HG02623 (cell line): Measurements from ENCODE around the gene ITPR1.

Experiments
- ATAC-seq: cut with Tn5 transposase; IDR thresholded peaks from one replicate; pipeline ENCODE4 v1.9.1; 2021; ENCODE audit warnings: moderate library complexity; ENCODE audit not compliant: unreplicated experiment

The ITPR1 gene

GRCh38 chr3:4799266-4800256, 306.4 kb downstream of the ITPR1 start:
- no peak for ATAC-seq

- ATAC-seq, result no peak
Observed at GRCh38 chr3:4800595-4800994, 307.4 kb downstream of the ITPR1 start.

GRCh38 chr3:4801892-4802291, 308.7 kb downstream of the ITPR1 start:
- ATAC-seq, result no peak

- no peak for ATAC-seq
Observed at GRCh38 chr3:4802903-4803302, 309.8 kb downstream of the ITPR1 start.

GRCh38 chr3:4804161-4805058, 311.3 kb downstream of the ITPR1 start:
- no peak for ATAC-seq

- no peak for ATAC-seq
Observed at GRCh38 chr3:4805662-4806061, 312.5 kb downstream of the ITPR1 start.

GRCh38 chr3:4806535-4807108, 313.5 kb downstream of the ITPR1 start:
- no peak for ATAC-seq

- ATAC-seq, result no peak
Observed at GRCh38 chr3:4807381-4808280, 314.5 kb downstream of the ITPR1 start.

- ATAC-seq, result no peak
Observed at GRCh38 chr3:4808637-4809036, 315.5 kb downstream of the ITPR1 start.

GRCh38 chr3:4809922-4810321, 316.8 kb downstream of the ITPR1 start:
- ATAC-seq, result no peak

GRCh38 chr3:4812591-4812990, 319.4 kb downstream of the ITPR1 start:
- ATAC-seq, result no peak

- ATAC-seq, result no peak
Observed at GRCh38 chr3:4813909-4814304, 320.8 kb downstream of the ITPR1 start.

- ATAC-seq, result no peak
Observed at GRCh38 chr3:4814305-4814903, 321.3 kb downstream of the ITPR1 start.

GRCh38 chr3:4814904-4815574, 321.9 kb downstream of the ITPR1 start:
- no peak for ATAC-seq

GRCh38 chr3:4816306-4816705, 323.2 kb downstream of the ITPR1 start:
- no peak for ATAC-seq

- ATAC-seq, result no peak
Observed at GRCh38 chr3:4816718-4817117, 323.6 kb downstream of the ITPR1 start.

- no peak for ATAC-seq
Observed at GRCh38 chr3:4817128-4817527, 324.0 kb downstream of the ITPR1 start.

GRCh38 chr3:4818164-4818563, 325.0 kb downstream of the ITPR1 start:
- ATAC-seq, result no peak

GRCh38 chr3:4818986-4819693, 326.0 kb downstream of the ITPR1 start:
- ATAC-seq, result no peak
